CD4-positive, alpha-beta memory T cell (primary cell): ENCODE data around the gene TGFB3. TPM values are rescaled to one million over a fixed set of nuclear protein-coding genes. Genes with fewer than 3 reads are reported as not detected.
A peak's percentile ranks its signal among the peaks of the same experiment; 100 is the strongest.
"Not testable (repeated sequence)": the region's sequence is repeated elsewhere in the genome, so short reads cannot be mapped to it uniquely, and the experiment has no call there.

ENCODE experiments used
- CTCF ChIA-PET: fragments of 350-600 bp; sonication (Branson Sonifier 250); formaldehyde crosslinking; loops from one replicate; lab custom pipeline; 2021; ENCODE audit warnings: inconsistent platforms; ENCODE audit not compliant: partially characterized antibody; lab: Charles Lee
- POLR2A ChIA-PET: fragments of 350-600 bp; sonication (Branson Sonifier 250); formaldehyde crosslinking; loops from one replicate; lab custom pipeline; 2021; ENCODE audit not compliant: partially characterized antibody; lab: Charles Lee
- DNase-seq, 5 donors: peaks; one replicate each; pipeline versions ENCODE4 v3.0.0 to v3.0.0-alpha.2; 2020 to 2022; ENCODE audit warnings: mixed read lengths in 1 of 5
- H3K27ac ChIP-seq: one replicate; pipeline ENCODE4 v1.7.0; 2013; ENCODE audit warnings: low read depth, low read length
- H3K27me3 ChIP-seq: 2 replicates; pipeline ENCODE4 v1.7.0; 2013; ENCODE audit warnings: mild to moderate bottlenecking, low read length, moderate library complexity; ENCODE audit not compliant: insufficient read depth
- H3K36me3 ChIP-seq: 2 replicates; pipeline ENCODE4 v1.7.0; 2013; ENCODE audit warnings: mild to moderate bottlenecking, low read length, moderate library complexity; ENCODE audit not compliant: insufficient read depth
- H3K4me1 ChIP-seq: 2 replicates; pipeline ENCODE4 v1.7.0; 2013; ENCODE audit warnings: mild to moderate bottlenecking, low read length, moderate library complexity; ENCODE audit not compliant: insufficient read depth
- H3K4me3 ChIP-seq, 2 donors: one replicate each; pipeline ENCODE4 v1.7.0; 2013; ENCODE audit warnings: low read length in 2 of 2, mild to moderate bottlenecking in 1 of 2
- H3K9me3 ChIP-seq, 2 donors: one replicate each; pipeline ENCODE4 v1.7.0; 2013; ENCODE audit warnings: low read length in 2 of 2, control low read depth in 1 of 2; ENCODE audit not compliant: control insufficient read depth in 1 of 2
- H3K27ac Mint-ChIP-seq, 7 donors: one replicate each; pipeline ENCODE4 v1.8.0; 2020 to 2021; ENCODE audit warnings: mixed read lengths in 7 of 7, mild to moderate bottlenecking in 6 of 7, inconsistent platforms in 3 of 7, moderate library complexity in 3 of 7
- H3K27me3 Mint-ChIP-seq, 2 donors: one replicate each; pipeline ENCODE4 v1.8.0; 2020 to 2021; ENCODE audit warnings: mixed read lengths in 2 of 2
- H3K36me3 Mint-ChIP-seq, 2 donors: one replicate each; pipeline ENCODE4 v1.8.0; 2020 to 2021; ENCODE audit warnings: mixed read lengths in 2 of 2, inconsistent platforms in 1 of 2, mild to moderate bottlenecking in 1 of 2
- H3K4me1 Mint-ChIP-seq, 4 donors: one replicate each; pipeline ENCODE4 v1.8.0; 2020 to 2021; ENCODE audit warnings: mixed read lengths in 4 of 4, mild to moderate bottlenecking in 1 of 4
- H3K4me3 Mint-ChIP-seq, 8 donors: one replicate each; pipeline ENCODE4 v1.8.0; 2020 to 2021; ENCODE audit warnings: mixed read lengths in 8 of 8, mild to moderate bottlenecking in 7 of 8, moderate library complexity in 6 of 8, inconsistent platforms in 3 of 8
- H3K9me3 Mint-ChIP-seq, 8 donors: one replicate each; pipeline ENCODE4 v1.8.0; 2020 to 2021; ENCODE audit warnings: mixed read lengths in 8 of 8, mild to moderate bottlenecking in 5 of 8, inconsistent platforms in 3 of 8, moderate library complexity in 1 of 8
- intact Hi-C: fragments of 100-400 bp; cut with micrococcal nuclease; formaldehyde crosslinking; loops from one replicate; pipeline ENCODE4 v1.15.1; 2023
- polyA plus RNA-seq, 2 donors: library from polyadenylated mRNA; unstranded; fragments of 300-500 nt; fragmentation: Illumina TruSeq; gene quantifications; one replicate each; pipeline ENCODE4 v1.2.3, GENCODE V29; 2021
- total RNA-seq, 2 experiments: library from RNA; stranded (reverse); gene quantifications; one replicate each; pipeline ENCODE4 v1.2.3, GENCODE V29; 2021

TGFB3 gene
- total and polyA plus RNA-seq, 4 experiments from 2014 or later: 0.29 to 7.2 (median 6.4) TPM; not detected in 1

DNA sequence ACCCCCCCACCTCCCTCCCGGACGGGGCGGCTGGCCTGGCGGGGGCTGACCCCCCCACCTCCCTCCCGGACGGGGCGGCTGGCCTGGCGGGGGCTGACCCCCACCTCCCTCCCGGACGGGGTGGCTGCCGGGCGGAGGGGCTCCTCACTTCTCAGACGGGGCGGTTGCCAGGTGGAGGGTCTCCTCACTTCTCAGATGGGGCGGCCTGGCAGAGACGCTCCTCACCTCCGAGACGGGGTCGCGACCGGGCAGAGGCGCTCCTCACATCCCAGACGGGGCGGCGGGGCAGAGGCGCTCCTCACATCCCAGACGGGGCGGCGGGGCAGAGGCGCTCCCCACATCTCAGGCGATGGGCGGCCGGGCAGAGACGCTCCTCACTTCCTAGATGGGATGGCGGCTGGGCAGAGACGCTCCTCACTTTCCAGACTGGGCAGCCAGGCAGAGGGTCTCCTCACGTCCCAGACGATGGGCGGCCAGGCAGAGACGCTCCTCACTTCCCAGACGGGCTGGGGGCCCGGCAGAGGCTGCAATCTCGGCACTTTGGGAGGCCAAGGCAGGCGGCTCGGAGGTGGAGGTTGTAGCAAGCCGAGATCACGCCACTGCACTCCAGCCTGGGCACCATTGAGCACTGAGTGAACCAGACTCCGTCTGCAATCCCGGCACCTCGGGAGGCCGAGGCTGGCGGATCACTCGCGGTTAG lies 56.5 kb downstream of the TGFB3 start:
- H3K9me3 Mint-ChIP-seq, H3K4me1 Mint-ChIP-seq, H3K27me3 ChIP-seq, H3K36me3 Mint-ChIP-seq, H3K27ac Mint-ChIP-seq, intact Hi-C loops, H3K4me3 ChIP-seq, H3K36me3 ChIP-seq, H3K27me3 Mint-ChIP-seq, H3K4me1 ChIP-seq, DNase-seq, H3K9me3 ChIP-seq, POLR2A ChIA-PET, H3K27ac ChIP-seq, H3K4me3 Mint-ChIP-seq: not testable (repeated sequence)
- CTCF ChIA-PET: interaction anchor here (0.6 kb wide), 1 partner anchor 217 kb away, joined by 4 read pairs; no protein-coding TSS in a partner anchor

- not testable (repeated sequence) for H3K9me3 Mint-ChIP-seq
Measured at GRCh38 chr14:75920421-75920820, 61.4 kb downstream of the TGFB3 start.

GRCh38 chr14:75917946-75918335 lies 63.9 kb downstream of the TGFB3 start:
- ChIA-PET POLR2A (no interaction called here), CTCF (interaction anchor here (1.1 to 5.0 kb wide), 2 partner anchors 11 to 17 kb away, joined by 3 to 25 read pairs; no protein-coding TSS in a partner anchor)
- DNase-seq: no peak
- Mint-ChIP-seq H3K36me3 (peaks cover 4 to 23% of the 10 kb centered on the region in 2 donors), H3K27me3 (no peaks in the 10 kb centered on the region), H3K4me1 (no peaks in the 10 kb centered on the region), H3K4me3 (no peak overlapping the region), H3K9me3 (peaks cover 0 to 9% (median 0%) of the 10 kb centered on the region in 8 donors), H3K27ac (no peak overlapping the region)
- no peak overlapping the region for H3K27ac ChIP-seq
- no peak overlapping the region for H3K4me3 ChIP-seq
- H3K9me3 ChIP-seq: no peaks in the 10 kb centered on the region
- intact Hi-C loops: no loop called here
- no peaks in the 10 kb centered on the region for H3K36me3 ChIP-seq
- no peaks in the 10 kb centered on the region for H3K27me3 ChIP-seq
- H3K4me1 ChIP-seq: no peaks in the 10 kb centered on the region

More at GRCh38 chr14:75920421-75920820, 61.4 kb downstream of the TGFB3 start:
- H3K36me3 Mint-ChIP-seq: peaks cover 4 to 18% of the 10 kb centered on the region in 2 donors
- H3K4me1 ChIP-seq, H3K27me3 Mint-ChIP-seq, DNase-seq, H3K4me3 Mint-ChIP-seq, H3K27ac ChIP-seq, H3K27me3 ChIP-seq, H3K27ac Mint-ChIP-seq, H3K9me3 ChIP-seq, POLR2A ChIA-PET, H3K36me3 ChIP-seq, H3K4me1 Mint-ChIP-seq, intact Hi-C loops, H3K4me3 ChIP-seq: not testable (repeated sequence)
- CTCF ChIA-PET: interaction anchor here (5.0 kb wide), 1 partner anchor 14 kb away, joined by 25 read pairs; no protein-coding TSS in a partner anchor

- Histone ChIP-seq H3K27me3 (no peaks in the 10 kb centered on the region), H3K36me3 (no peaks in the 10 kb centered on the region), H3K4me1 (no peaks in the 10 kb centered on the region), H3K4me3 (no peak overlapping the region), H3K27ac (no peak overlapping the region), H3K9me3 (no peaks in the 10 kb centered on the region)
- no peak overlapping the region for H3K4me3 Mint-ChIP-seq
- H3K27me3 Mint-ChIP-seq: no peaks in the 10 kb centered on the region
- ChIA-PET POLR2A (no interaction called here), CTCF (interaction anchor here (1.1 to 5.0 kb wide), 3 partner anchors 11 to 65 kb away, joined by 3 to 25 read pairs (median 4); no protein-coding TSS in a partner anchor)
- DNase-seq: no peak
- no peaks in the 10 kb centered on the region for H3K4me1 Mint-ChIP-seq
- intact Hi-C loops: no loop called here
- peaks cover 0 to 9% (median 0%) of the 10 kb centered on the region in 8 donors for H3K9me3 Mint-ChIP-seq
- H3K36me3 Mint-ChIP-seq: peaks cover 4 to 23% of the 10 kb centered on the region in 2 donors
- H3K27ac Mint-ChIP-seq: no peak overlapping the region
Measured at GRCh38 chr14:75917322-75917945, 64.4 kb downstream of the TGFB3 start.

- no peaks in the 10 kb centered on the region for H3K36me3 ChIP-seq
- H3K27me3 Mint-ChIP-seq: no peaks in the 10 kb centered on the region
- peaks cover 4 to 17% of the 10 kb centered on the region in 2 donors for H3K36me3 Mint-ChIP-seq
- ChIA-PET POLR2A (no interaction called here), CTCF (no interaction called here)
- H3K27ac ChIP-seq: no peak overlapping the region
- no peaks in the 10 kb centered on the region for H3K4me1 ChIP-seq
- H3K27me3 ChIP-seq: no peaks in the 10 kb centered on the region
- no peaks in the 10 kb centered on the region for H3K9me3 ChIP-seq
- H3K9me3 Mint-ChIP-seq: no peaks in the 10 kb centered on the region
- H3K4me3 Mint-ChIP-seq: no peak overlapping the region
- no peak overlapping the region for H3K27ac Mint-ChIP-seq
- H3K4me3 ChIP-seq: no peak overlapping the region
- no peak for DNase-seq
- intact Hi-C loops: no loop called here
- no peaks in the 10 kb centered on the region for H3K4me1 Mint-ChIP-seq
Measured at GRCh38 chr14:75915045-75915444, 66.8 kb downstream of the TGFB3 start.

DNA sequence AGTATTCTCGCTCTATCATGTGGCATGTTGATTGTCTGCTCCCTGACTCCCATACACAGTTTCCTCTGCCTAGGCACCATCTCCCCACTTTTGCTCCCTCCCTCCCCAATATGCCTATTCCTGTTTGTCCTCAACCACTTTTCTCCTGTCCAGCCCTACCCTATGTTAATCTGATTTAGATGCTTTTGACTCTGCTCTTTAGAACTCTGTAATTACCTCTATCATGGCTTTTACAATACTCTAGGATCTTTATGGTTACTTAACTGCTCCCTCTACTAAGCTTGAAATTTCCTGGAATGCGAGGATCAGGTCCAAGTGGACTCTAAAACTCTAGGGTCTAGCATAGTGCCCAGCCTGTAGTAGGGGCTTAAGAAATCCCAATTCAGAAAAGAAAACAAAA lies 68.6 kb downstream of the TGFB3 start:
- DNase-seq: no peak
- Histone ChIP-seq H3K4me1 (no peaks in the 10 kb centered on the region), H3K9me3 (no peaks in the 10 kb centered on the region), H3K27me3 (no peaks in the 10 kb centered on the region), H3K4me3 (no peak overlapping the region), H3K36me3 (no peaks in the 10 kb centered on the region), H3K27ac (no peak overlapping the region)
- ChIA-PET POLR2A (no interaction called here), CTCF (interaction anchor here (0.9 to 1.0 kb wide), 2 partner anchors 68 to 70 kb away, joined by 3 read pairs; no protein-coding TSS in a partner anchor)
- H3K36me3 Mint-ChIP-seq: peaks cover 4 to 20% of the 10 kb centered on the region in 2 donors
- H3K4me3 Mint-ChIP-seq: no peak overlapping the region
- no peak overlapping the region for H3K27ac Mint-ChIP-seq
- H3K27me3 Mint-ChIP-seq: no peaks in the 10 kb centered on the region
- H3K9me3 Mint-ChIP-seq: no peaks in the 10 kb centered on the region
- intact Hi-C loops: no loop called here
- H3K4me1 Mint-ChIP-seq: no peaks in the 10 kb centered on the region

- H3K9me3 ChIP-seq: no peaks in the 10 kb centered on the region
- no peaks in the 10 kb centered on the region for H3K27me3 ChIP-seq
- Mint-ChIP-seq H3K27ac (no peak overlapping the region), H3K4me3 (peak overlapping the region in 1 of 8 donors; percentile 31), H3K36me3 (peaks cover 2 to 15% of the 10 kb centered on the region in 2 donors), H3K9me3 (no peaks in the 10 kb centered on the region), H3K4me1 (no peaks in the 10 kb centered on the region), H3K27me3 (no peaks in the 10 kb centered on the region)
- no peak overlapping the region for H3K4me3 ChIP-seq
- POLR2A ChIA-PET: no interaction called here
- DNase-seq: no peak
- intact Hi-C loops: no loop called here
- H3K36me3 ChIP-seq: no peaks in the 10 kb centered on the region
- no peak overlapping the region for H3K27ac ChIP-seq
- CTCF ChIA-PET: interaction anchor here (0.9 to 9.4 kb wide), 2 partner anchors 10 to 69 kb away, joined by 3 to 181 read pairs; partner anchors contain the start of genes IFT43 and TGFB3
- H3K4me1 ChIP-seq: no peaks in the 10 kb centered on the region
Measured at GRCh38 chr14:75911883-75912282, 69.9 kb downstream of the TGFB3 start.
